Endothelial cell of umbilical vein (primary cell): ENCODE data around the gene TMEM42.

Experiments used
- JUN ChIP-seq: IDR thresholded peaks from 2 replicates; pipeline ENCODE4 v1.6.1; 2011; ENCODE audit warnings: borderline replicate concordance, low read depth; ENCODE audit not compliant: insufficient read length, insufficient read depth
- POLR2A ChIP-seq: IDR thresholded peaks from 2 replicates; pipeline ENCODE4 v1.6.1; 2012; ENCODE audit warnings: low read depth, mild to moderate bottlenecking, control low read depth, low read length
- TF ChIP-seq, protein P1 (sequence below), 2 donors: IDR thresholded peaks; 1 replicate in 1 of 2; 2 replicates in 1 of 2; pipeline ENCODE4 v1.5.1; 2011; ENCODE audit warnings: low read length in 2 of 2, mild to moderate bottlenecking in 2 of 2, moderate library complexity in 2 of 2, control low read depth in 1 of 2, inconsistent platforms in 1 of 2, low read depth in 1 of 2; ENCODE audit not compliant: insufficient read depth in 1 of 2; ENCODE audit errors: extremely low read depth in 1 of 2

GRCh38 chr3:44848634-44849033, 13.1 kb upstream of the TMEM42 start:
- TF ChIP-seq POLR2A (no peak), JUN (no peak)
- TF ChIP-seq, protein P1, sequence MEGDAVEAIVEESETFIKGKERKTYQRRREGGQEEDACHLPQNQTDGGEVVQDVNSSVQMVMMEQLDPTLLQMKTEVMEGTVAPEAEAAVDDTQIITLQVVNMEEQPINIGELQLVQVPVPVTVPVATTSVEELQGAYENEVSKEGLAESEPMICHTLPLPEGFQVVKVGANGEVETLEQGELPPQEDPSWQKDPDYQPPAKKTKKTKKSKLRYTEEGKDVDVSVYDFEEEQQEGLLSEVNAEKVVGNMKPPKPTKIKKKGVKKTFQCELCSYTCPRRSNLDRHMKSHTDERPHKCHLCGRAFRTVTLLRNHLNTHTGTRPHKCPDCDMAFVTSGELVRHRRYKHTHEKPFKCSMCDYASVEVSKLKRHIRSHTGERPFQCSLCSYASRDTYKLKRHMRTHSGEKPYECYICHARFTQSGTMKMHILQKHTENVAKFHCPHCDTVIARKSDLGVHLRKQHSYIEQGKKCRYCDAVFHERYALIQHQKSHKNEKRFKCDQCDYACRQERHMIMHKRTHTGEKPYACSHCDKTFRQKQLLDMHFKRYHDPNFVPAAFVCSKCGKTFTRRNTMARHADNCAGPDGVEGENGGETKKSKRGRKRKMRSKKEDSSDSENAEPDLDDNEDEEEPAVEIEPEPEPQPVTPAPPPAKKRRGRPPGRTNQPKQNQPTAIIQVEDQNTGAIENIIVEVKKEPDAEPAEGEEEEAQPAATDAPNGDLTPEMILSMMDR (IDR thresholded peaks at IDR 0.05; ENCODE audit: extremely low read depth in 1 of 2, insufficient read depth in 1 of 2, low read depth in 1 of 2, low read length in 2 of 2), result no peak
